ENCODE results near the gene DHX9. TPM values are rescaled to one million over a fixed set of nuclear protein-coding genes. Genes with fewer than 3 reads are reported as not detected.

Gene DHX9
- total and polyA plus RNA-seq, 2 experiments from 2014 or later: 151 to 262 TPM

DNA sequence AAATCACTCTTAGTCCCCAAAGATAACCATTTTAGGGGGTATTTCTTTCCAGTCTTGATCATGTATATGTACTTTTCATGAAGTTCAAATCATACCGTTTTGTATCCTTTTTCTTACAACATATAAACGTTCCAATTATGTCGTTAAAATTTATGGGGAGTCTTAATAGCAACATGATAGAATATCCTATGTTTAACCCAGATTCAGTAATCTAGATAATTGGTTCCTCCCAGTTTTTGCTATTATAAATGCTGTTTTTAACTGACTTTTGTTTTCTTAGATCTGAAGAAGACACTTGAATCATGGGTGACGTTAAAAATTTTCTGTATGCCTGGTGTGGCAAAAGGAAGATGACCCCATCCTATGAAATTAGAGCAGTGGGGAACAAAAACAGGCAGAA is 3.1 kb downstream of the DHX9 start:
- Histone ChIP-seq H3K4me3 (peak overlapping the region; percentile 97), H3K36me3 (ENCODE audit: insufficient read depth) (peaks cover 50% of the 10 kb centered on the region)

DNA sequence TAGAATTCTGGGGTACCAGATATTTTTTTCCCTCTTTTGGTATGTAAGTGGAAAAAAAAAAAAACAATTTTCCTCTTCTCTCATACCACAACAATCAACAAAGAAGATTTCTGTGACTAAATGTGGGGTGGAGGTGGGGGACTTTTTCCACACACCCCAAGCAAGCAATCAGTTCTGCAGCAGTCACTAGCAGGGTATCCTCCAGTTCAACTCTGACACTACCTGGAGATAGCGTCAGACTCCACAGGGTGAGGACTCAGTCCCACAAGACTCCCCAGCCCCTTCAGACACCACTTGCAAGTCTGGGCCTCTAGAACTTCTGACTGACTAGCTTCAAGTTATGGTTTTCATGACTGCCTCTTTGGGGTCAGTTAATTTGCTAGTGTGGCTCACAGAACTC is 6.2 kb downstream of the DHX9 start:
- H3K9me2 ChIP-seq (ENCODE audit: insufficient read depth): no peaks in the 10 kb centered on the region
- Mint-ChIP-seq H3K9me3 (no peaks in the 10 kb centered on the region; the same call in 2 of the 3 replicates), H3K36me3 (ENCODE audit: low read depth) (peaks cover 97% of the 10 kb centered on the region), H3K4me3 (peak overlapping the region; percentile 40; the same call in 1 of the 3 replicates), H3K27me3 (ENCODE audit: insufficient read depth, low read depth, poor library complexity) (peaks cover 9% of the 10 kb centered on the region), H3K4me1 (peaks cover 55% of the 10 kb centered on the region), H3K27ac (no peak overlapping the region)
- 0 out of 2 replicates have a peak overlapping the region, but pooled peaks have one; percentile 30 for H3K4me2 ChIP-seq
- peaks cover 97% of the 10 kb centered on the region for H4K20me1 ChIP-seq (replicated peaks; ENCODE audit: insufficient read depth)
- no peaks in the 10 kb centered on the region for H3K27me3 ChIP-seq (ENCODE audit: insufficient read depth)
- H3K4me1 ChIP-seq (ENCODE audit: insufficient read depth): peaks cover 21% of the 10 kb centered on the region
- peaks cover 100% of the 10 kb centered on the region for H3K79me2 ChIP-seq (replicated peaks; ENCODE audit: insufficient read depth)
- no peaks in the 10 kb centered on the region for H3F3A ChIP-seq (replicated peaks; ENCODE audit: low read depth)
- TF ChIP-seq NANOG (IDR thresholded peaks at IDR 0.05; ENCODE audit: borderline replicate concordance): no peak
- DNase-seq (ENCODE audit: low spot score) (no peak), ATAC-seq (peak; percentile 25)
- H3K4me3 ChIP-seq: no peak overlapping the region
- peaks cover 80% of the 10 kb centered on the region for H3K36me3 ChIP-seq (ENCODE audit: insufficient read depth)
- no peak overlapping the region for H2AFZ ChIP-seq
- H3K27ac ChIP-seq (ENCODE audit: low read depth): 0 out of 2 replicates have a peak overlapping the region, but pooled peaks have one; percentile 11

More for the DNA sequence above, 3.1 kb downstream of the DHX9 start:
- peaks cover 81% of the 10 kb centered on the region for H3K79me2 ChIP-seq (replicated peaks; ENCODE audit: insufficient read depth)
- H3K4me1 ChIP-seq (ENCODE audit: insufficient read depth): peaks cover 21% of the 10 kb centered on the region
- DNase-seq (ENCODE audit: low spot score): no peak
- Mint-ChIP-seq H3K4me1 (peaks cover 51% of the 10 kb centered on the region), H3K27me3 (ENCODE audit: insufficient read depth, low read depth, poor library complexity) (peaks cover 16% of the 10 kb centered on the region), H3K4me3 (peak overlapping the region; percentile 98), H3K36me3 (ENCODE audit: low read depth) (peaks cover 77% of the 10 kb centered on the region), H3K9me3 (peaks cover 4% of the 10 kb centered on the region; the same call in 2 of the 3 replicates), H3K27ac (no peak overlapping the region)
- H3K9me2 ChIP-seq (ENCODE audit: insufficient read depth): no peaks in the 10 kb centered on the region
- no peak for ATAC-seq
- H2AFZ ChIP-seq: no peak overlapping the region
- H3K27me3 ChIP-seq (ENCODE audit: insufficient read depth): no peaks in the 10 kb centered on the region
- H3F3A ChIP-seq (replicated peaks; ENCODE audit: low read depth): peaks cover 4% of the 10 kb centered on the region; the same call in 1 of the 2 replicates
- TF ChIP-seq, protein P1, sequence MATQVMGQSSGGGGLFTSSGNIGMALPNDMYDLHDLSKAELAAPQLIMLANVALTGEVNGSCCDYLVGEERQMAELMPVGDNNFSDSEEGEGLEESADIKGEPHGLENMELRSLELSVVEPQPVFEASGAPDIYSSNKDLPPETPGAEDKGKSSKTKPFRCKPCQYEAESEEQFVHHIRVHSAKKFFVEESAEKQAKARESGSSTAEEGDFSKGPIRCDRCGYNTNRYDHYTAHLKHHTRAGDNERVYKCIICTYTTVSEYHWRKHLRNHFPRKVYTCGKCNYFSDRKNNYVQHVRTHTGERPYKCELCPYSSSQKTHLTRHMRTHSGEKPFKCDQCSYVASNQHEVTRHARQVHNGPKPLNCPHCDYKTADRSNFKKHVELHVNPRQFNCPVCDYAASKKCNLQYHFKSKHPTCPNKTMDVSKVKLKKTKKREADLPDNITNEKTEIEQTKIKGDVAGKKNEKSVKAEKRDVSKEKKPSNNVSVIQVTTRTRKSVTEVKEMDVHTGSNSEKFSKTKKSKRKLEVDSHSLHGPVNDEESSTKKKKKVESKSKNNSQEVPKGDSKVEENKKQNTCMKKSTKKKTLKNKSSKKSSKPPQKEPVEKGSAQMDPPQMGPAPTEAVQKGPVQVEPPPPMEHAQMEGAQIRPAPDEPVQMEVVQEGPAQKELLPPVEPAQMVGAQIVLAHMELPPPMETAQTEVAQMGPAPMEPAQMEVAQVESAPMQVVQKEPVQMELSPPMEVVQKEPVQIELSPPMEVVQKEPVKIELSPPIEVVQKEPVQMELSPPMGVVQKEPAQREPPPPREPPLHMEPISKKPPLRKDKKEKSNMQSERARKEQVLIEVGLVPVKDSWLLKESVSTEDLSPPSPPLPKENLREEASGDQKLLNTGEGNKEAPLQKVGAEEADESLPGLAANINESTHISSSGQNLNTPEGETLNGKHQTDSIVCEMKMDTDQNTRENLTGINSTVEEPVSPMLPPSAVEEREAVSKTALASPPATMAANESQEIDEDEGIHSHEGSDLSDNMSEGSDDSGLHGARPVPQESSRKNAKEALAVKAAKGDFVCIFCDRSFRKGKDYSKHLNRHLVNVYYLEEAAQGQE (IDR thresholded peaks at IDR 0.05; ENCODE audit: unreplicated experiment): no peak
- TF ChIP-seq STAT1 (IDR thresholded peaks at IDR 0.05; ENCODE audit: unreplicated experiment) (no peak), EZH2 (IDR thresholded peaks at IDR 0.05; ENCODE audit: low read depth, unreplicated experiment) (no peak), JUNB (IDR thresholded peaks at IDR 0.05; ENCODE audit: unreplicated experiment) (no peak), NANOG (IDR thresholded peaks at IDR 0.05; ENCODE audit: borderline replicate concordance) (no peak)
- no peak overlapping the region for H3K27ac ChIP-seq (ENCODE audit: low read depth)
- H4K20me1 ChIP-seq (replicated peaks; ENCODE audit: insufficient read depth): peaks cover 72% of the 10 kb centered on the region
- peak overlapping the region; percentile 97 for H3K4me2 ChIP-seq

DNA sequence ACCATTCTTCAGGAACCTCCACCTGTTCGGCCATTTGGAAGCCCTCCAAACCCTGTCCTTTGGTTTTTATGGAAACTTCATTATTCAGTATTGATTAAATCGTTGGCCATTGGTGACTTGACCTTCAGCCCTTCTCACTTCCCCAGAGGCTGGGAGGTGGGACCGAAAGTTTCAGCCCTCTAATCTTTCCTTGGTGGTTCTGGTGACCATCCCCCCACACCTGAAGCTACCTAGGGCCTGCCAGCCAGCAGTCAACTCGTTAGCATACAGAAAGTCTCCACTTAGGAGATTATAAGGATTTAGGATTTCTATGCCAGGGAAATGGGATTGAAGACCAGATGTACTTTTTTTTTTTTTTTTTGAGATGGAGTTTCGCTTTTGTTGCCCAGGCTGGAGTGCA is 6.7 kb downstream of the DHX9 start:
- peaks cover 7% of the 10 kb centered on the region for H3K27me3 Mint-ChIP-seq (ENCODE audit: insufficient read depth, low read depth, poor library complexity)
- no peak for TF ChIP-seq CREB1 (CRISPR knock-in tag; IDR thresholded peaks at IDR 0.05; ENCODE audit: low read depth)
- TF ChIP-seq ZNF331 (CRISPR knock-in tag; IDR thresholded peaks at IDR 0.05; ENCODE audit: low read depth): no peak
- TF ChIP-seq, protein P1 (IDR thresholded peaks at IDR 0.05; ENCODE audit: unreplicated experiment): no peak
- no peak for TF ChIP-seq STAT1 (IDR thresholded peaks at IDR 0.05; ENCODE audit: unreplicated experiment)
- no peak for TF ChIP-seq EZH2phosphoT487 (IDR thresholded peaks at IDR 0.05; ENCODE audit: unreplicated experiment)
- TF ChIP-seq, protein P2, sequence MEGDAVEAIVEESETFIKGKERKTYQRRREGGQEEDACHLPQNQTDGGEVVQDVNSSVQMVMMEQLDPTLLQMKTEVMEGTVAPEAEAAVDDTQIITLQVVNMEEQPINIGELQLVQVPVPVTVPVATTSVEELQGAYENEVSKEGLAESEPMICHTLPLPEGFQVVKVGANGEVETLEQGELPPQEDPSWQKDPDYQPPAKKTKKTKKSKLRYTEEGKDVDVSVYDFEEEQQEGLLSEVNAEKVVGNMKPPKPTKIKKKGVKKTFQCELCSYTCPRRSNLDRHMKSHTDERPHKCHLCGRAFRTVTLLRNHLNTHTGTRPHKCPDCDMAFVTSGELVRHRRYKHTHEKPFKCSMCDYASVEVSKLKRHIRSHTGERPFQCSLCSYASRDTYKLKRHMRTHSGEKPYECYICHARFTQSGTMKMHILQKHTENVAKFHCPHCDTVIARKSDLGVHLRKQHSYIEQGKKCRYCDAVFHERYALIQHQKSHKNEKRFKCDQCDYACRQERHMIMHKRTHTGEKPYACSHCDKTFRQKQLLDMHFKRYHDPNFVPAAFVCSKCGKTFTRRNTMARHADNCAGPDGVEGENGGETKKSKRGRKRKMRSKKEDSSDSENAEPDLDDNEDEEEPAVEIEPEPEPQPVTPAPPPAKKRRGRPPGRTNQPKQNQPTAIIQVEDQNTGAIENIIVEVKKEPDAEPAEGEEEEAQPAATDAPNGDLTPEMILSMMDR (conservative IDR thresholded peaks at IDR 0.05; ENCODE audit: low read depth in 2 of 2): no peak
- no peak for TF ChIP-seq ZNF114 (CRISPR knock-in tag; IDR thresholded peaks at IDR 0.05)

More for the DNA sequence above, 6.7 kb downstream of the DHX9 start:
- H3K4me1 Mint-ChIP-seq: peaks cover 52% of the 10 kb centered on the region
- peak; percentile 62 for ATAC-seq
- H3K27me3 ChIP-seq (ENCODE audit: insufficient read depth): no peaks in the 10 kb centered on the region
- H3K79me2 ChIP-seq (replicated peaks; ENCODE audit: insufficient read depth): peaks cover 100% of the 10 kb centered on the region
- H3K9me3 Mint-ChIP-seq: no peaks in the 10 kb centered on the region; the same call in 2 of the 3 replicates
- 0 out of 2 replicates have a peak overlapping the region, but pooled peaks have one; percentile 30 for H3K4me2 ChIP-seq
- DNase-seq (ENCODE audit: low spot score): no peak
- H3K4me3 ChIP-seq: no peak overlapping the region
- H4K20me1 ChIP-seq (replicated peaks; ENCODE audit: insufficient read depth): peaks cover 97% of the 10 kb centered on the region
- H3K36me3 ChIP-seq (ENCODE audit: insufficient read depth): peaks cover 85% of the 10 kb centered on the region
- H3K27ac ChIP-seq (ENCODE audit: low read depth): 0 out of 2 replicates have a peak overlapping the region, but pooled peaks have one; percentile 11
- peaks cover 21% of the 10 kb centered on the region for H3K4me1 ChIP-seq (ENCODE audit: insufficient read depth)
- H2AFZ ChIP-seq: no peak overlapping the region
- H3K27ac Mint-ChIP-seq: 0 out of 2 replicates have a peak overlapping the region, but pooled peaks have one; percentile 52
- no peaks in the 10 kb centered on the region for H3F3A ChIP-seq (replicated peaks; ENCODE audit: low read depth)
- H3K36me3 Mint-ChIP-seq (ENCODE audit: low read depth): peaks cover 95% of the 10 kb centered on the region
- H3K9me2 ChIP-seq (ENCODE audit: insufficient read depth): no peaks in the 10 kb centered on the region
- no peak overlapping the region for H3K4me3 Mint-ChIP-seq
